ENCODE data around the gene ADCY1.

Gene ADCY1

GRCh38 chr7:45654341-45654740, 80.2 kb downstream of the ADCY1 start:
- no peak for DNase-seq

DNA sequence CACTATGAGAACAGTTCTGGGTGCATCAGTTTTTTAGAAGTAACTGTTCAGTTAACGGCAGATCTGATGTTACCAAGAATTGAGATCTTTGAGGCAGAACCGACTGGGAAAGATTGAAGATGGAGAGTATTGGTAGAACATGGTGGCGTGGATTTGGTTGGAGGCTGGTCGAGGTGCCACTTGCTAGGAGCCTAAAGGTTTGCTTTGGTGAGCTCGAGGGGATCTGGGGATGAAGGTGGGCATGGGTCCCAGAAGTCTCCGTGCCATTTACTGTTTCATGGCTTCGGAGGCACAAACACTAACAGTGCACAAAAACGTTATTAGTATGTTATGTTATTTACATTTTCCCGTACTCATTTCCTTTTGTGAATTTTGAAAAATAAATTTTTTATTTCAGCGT, 81.4 kb downstream of the ADCY1 start:
- DNase-seq: no peak

- DNase-seq: no peak
Observed at GRCh38 chr7:45656431-45656830, 82.3 kb downstream of the ADCY1 start.

DNA sequence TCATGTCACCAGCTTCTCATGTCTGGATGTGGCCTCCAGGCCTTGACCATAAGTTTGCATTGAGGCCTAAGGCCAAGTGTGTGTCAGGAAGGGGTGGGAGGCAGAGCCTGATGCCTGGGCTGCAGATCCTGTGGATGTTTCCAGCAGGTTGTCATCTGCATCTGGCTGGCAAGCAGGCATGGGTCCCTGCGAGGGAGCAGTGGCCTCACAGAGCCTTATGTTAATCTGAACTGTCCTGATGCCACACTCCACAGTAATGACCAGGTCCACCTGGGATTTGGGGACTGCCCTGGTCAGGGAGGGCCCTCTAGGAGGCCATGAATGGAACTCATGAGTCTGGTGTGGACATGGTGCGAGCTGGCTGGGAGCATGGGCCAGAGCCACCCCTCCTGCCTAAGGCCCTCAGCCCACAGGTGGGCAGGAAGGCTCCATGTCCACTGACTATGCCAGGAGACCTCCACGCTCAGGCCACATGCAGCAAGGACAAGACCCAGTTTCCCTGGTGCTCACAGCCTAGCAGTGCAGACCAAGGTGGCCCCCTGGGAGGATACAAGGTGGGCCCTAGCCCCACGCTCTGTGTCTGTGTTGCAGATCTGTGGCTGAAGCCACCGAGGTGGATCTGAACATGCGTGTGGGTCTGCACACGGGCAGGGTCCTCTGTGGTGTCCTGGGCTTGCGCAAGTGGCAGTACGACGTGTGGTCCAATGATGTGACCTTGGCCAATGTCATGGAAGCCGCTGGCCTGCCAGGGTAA, 83.1 kb downstream of the ADCY1 start:
- no peak for DNase-seq

- no peak for DNase-seq
Observed at GRCh38 chr7:45657890-45658715, 83.9 kb downstream of the ADCY1 start.

DNA sequence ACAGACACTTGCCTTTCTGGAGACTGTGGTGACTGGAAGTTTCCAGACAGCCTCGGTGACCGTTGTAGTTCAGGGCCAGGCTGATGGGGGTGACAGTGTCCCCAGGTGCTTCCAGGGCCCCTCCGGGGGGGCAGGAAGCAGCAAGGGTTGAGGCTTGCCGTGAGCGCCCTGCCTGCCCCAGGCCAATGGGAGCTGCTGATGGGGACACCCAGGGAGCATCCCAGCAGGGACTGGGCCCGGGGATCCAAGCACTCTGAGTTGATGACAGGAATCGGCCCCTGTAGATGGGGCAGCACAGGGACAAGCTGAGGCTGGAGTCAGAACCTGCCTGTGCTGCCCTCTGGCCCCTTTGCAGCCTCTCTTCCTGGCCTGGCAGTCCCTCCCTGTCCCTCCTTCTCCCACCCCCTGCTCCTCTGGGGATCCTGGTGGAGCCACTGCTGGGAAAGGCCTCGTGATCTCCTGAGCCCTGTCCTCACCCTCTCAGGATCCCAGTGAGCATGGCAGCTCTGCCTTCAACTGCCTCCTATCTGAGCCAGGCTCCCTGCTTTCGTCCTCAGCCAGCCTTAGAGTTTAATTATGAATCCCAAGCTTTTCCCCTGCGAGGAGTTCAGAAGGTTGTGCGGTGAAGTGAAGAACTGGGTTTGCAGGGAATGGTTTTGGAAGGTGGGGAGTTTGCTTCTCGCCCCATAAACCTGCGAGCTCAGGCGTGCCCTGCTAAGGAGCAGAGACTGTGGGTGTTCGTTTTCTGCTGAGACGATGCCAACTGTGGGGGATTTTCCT, 84.7 kb downstream of the ADCY1 start:
- no peak for DNase-seq

DNA sequence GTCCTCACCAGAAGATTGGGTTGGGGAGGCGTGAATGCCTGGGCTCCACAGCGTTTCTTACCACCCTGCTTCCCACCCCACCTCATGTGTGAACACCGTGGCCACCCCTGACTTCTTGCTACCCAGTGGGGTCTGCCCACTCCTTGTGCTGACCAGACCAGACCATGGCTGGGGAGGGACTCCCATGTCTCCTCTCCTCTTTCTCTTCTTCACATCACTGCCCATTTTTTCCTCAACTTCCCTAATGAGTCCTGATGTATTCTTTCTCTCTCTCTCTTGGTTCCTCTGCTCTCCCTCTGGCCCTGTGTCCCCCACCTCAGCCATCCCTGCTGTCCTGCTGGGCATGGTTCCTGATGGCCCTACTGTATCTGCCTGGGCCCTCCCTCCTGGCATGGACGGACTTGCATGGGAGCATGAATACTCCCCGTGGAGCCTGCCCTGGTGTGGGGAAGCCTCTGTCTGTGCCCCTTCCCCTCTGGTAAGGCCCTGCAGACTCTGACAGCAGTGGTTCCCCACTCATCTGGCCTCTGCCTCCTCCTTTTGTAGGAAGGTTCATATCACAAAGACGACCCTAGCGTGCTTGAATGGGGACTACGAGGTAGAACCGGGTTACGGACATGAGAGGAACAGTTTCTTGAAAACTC, 85.5 kb downstream of the ADCY1 start:
- DNase-seq: no peak

DNA sequence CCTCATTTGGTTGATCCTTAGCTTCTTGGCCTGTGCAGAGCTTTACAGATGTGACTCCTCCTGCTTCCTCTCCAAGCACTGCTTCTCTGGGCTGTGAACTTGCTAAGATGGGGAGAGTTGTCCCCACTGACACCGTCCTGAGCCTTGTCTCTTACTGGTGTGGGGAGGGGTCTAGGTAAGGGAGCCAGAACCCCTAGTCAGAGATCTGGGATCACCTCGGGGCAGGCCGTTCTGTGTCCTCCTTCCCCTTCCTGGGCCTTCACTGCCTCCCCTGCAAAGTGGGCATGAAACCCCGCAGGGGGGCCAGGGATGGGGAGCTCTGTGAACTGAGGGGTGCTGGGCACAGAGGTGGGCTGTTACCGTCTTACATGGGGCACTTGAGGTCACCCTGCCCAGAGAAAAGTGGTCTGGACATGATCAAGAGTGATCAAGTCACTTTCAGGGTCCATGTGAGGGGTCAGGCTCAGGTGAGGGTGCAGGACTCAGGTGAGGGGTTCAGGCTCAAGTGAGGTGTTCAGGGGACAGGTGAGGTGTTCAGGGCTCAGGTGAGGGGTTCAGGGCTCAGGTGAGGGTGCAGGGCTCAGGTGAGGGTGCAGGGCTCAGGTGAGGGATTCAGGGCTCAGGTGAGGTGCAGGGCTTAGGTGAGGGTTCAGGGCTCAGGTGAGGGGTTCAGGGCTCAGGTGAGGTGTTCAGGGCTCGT, 86.2 kb downstream of the ADCY1 start:
- DNase-seq: no peak

DNA sequence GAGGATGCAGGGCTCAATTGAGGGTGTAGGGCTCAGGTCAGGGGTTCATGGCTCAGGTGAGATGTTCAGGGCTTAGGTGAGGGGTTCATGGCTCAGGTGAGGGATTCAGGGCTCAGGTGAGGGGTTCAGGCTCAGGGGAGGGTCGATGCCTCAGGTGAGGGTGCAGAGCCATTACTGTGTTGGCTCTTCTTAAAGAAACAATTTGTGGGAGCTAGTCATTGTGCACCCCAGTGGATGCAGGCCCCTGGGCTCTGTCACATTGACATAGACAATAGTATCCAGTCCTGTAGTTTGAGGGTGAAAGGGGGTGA, 86.7 kb downstream of the ADCY1 start:
- no peak for DNase-seq

DNA sequence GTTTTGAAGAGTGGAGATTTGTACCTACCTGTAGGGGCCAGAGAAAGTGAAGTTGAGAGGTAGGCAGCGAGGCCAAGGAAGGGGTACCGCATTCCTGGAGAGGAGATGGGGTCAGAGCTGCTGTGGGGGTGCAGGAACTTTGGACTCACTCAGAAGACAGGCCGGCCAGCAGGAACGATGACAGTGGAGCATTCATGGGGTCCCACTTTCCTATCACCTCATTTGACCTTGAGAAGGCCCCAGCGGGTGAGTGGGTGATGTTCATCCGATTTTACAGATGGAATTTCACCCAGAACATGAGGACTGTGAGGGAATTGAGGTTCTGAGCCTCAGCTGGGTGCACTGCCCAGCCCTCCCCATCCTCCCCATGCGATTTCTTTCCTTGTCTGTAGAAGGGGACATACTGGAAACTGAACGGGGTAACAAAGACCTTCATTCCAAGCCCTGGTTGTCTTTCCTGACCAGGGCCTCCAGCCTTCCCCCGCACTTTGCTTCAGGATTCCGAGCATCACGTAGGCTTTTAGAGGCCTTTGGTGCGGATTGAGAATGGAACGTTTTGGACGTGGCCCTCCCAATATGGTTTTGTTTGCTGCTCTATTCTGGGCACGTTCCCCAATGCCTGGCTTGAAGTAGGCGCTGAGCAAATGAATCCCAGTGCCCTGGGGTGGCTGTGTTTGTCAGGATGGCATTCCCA, 87.3 kb downstream of the ADCY1 start:
- DNase-seq: no peak

DNA sequence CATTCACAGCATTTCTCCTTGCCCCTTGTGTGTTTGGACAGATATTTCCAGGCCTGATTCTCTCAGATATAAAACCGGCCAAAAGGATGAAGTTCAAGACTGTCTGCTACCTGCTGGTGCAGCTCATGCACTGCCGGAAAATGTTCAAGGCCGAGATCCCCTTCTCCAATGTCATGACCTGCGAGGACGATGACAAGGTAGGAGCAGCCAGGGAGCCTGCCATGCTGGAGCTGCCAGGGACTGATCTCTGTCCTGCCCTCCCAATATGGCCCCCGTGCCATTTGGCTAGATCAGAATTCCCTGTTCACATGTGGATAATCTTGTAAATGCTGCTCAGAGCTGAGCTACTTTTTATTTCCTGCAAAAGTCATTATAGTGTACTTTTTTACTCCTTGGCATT, 87.8 kb downstream of the ADCY1 start:
- no peak for DNase-seq

DNA sequence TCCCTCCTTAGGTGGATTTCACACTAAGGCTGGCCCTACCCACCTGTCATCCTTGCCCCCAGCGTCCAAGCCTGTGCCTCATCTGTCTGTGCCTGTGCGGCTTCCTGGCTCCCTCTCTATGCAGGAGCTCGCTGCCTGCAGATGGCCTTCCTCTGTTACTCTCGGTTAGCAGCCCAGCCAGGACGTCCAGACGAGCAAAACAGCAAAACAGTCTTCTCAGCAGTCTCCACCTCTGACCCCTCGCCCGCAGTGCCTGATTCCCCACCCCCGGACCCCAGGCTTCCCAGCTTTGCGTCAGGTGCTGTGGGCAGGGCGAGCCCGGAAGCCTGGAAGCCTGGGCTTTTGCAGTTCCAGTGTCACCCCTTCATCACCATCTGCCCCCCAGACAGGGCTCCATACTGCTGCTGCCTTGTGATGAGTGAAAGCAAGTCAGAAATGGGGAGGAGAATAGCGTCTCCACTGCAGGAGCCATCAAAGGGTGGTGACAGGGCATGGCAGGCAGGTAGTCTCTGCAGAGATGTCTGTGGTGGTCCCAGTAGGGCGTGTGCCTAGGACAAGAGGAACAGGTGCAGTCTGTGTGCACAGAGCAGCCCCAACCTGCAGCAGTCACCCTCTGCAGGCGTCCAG, 88.5 kb downstream of the ADCY1 start:
- no peak for DNase-seq

- DNase-seq: peak; percentile 33
Observed at GRCh38 chr7:45663167-45663921, 89.2 kb downstream of the ADCY1 start.

- no peak for DNase-seq
Observed at GRCh38 chr7:45663965-45664633, 89.9 kb downstream of the ADCY1 start.

DNA sequence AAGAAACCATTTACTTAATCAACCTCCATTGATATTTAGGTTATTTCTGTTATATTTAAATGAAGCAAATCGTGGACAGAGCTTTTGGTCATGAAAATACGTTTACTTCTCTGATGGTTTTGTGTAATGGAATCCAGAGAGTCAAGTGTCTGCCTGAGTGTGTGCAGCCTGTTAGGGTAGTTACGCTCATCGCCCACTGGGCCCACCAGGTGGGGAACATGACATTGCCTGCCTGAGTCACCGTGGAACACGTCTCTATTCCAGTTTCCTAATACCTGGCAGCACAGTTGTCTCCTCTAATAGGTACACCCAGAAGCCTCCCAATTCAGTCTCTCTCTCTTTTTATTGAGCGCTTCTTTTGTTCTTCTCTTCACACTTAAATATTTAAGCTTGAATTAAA, 91.0 kb downstream of the ADCY1 start:
- DNase-seq: no peak

DNA sequence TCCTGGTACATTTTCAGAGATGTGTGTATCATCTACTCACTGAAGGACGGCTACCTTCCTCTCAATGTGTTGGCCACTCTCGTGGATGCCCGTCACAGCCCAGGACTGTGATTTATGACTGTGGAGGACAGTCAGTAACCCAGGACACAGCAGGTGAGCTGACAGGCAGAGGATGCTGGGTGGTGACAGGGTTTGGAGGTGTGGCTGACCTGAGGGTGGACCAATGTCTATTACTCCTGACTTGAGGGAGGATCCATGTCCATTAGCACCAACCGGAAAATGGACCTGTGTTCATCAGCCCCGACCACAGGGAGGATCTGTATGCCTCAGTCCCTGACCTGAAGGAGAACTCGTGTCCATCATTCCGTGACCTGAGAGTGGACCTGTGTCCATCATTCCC, 96.1 kb downstream of the ADCY1 start:
- DNase-seq: no peak

DNA sequence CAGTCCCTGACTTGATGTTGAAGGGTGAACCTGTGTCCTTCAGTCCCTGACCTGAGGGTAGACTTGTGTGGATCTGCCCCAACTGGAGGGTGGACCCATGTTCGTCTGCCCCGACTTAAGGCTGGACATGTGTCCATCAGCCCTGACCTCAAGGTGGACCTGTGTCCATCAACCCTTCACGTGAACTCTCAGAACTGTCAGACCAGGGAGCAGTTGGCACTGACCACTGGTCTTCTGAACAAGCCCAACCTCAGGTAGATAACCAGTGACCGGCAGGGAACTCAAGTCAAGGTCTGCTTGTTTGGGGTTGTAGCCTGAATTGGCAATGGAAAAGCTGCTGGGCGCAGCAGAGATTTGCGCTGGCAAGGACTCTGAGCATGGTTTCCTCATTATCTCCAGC, 96.5 kb downstream of the ADCY1 start:
- DNase-seq: no peak

GRCh38 chr7:45677311-45677900, 103.2 kb downstream of the ADCY1 start:
- no peak for DNase-seq

GRCh38 chr7:45679516-45679915, 105.3 kb downstream of the ADCY1 start:
- no peak for DNase-seq

DNA sequence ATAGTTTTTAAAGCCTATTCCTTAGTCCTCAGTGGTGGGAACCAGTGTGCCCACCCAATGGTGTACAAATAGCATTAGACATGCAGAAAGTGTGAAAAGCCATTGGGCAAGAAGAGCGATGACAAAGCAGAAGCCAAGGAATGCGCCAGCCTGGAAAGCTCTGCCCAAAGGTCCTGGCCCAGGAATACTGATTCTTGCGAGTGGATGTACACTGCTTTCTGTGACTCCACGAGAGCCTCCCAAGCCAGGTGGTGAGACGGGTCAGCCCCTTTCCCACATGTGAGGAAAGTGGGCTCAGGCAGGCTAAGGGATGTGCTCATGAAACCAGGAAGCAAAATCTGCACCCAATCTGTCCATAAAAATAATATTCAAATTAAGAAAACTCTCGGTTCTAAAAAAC, 106.6 kb downstream of the ADCY1 start:
- DNase-seq: no peak
